GM19463 (cell line): ENCODE data around the gene IL1RL1.
A peak's percentile ranks its signal among the peaks of the same experiment; 100 is the strongest.

Experiments used
- ATAC-seq: cut with Tn5 transposase; IDR thresholded peaks from one replicate; pipeline ENCODE4 v1.9.1; 2021; ENCODE audit warnings: mild to moderate bottlenecking, moderate library complexity; ENCODE audit not compliant: unreplicated experiment

The IL1RL1 gene

DNA sequence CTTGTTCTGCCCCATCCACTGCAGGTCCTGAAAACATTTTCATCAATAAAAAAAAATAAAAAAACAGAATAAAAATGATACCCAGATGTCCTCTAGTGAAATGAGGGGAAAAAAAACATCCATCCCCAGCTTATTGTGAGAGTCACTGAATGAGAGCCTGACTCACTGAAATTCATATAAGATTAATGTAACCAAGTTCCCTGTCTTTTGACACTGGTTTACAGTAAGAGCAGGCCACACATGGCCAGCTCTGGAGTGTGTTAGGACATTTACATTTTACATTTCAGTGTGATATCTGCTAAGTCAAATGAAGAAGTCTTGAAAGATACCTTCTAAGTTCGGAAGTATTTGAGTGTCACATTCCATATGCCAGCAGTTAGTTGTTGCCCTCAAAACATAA, 23.1 kb downstream of the IL1RL1 start:
- ATAC-seq: no peak

DNA sequence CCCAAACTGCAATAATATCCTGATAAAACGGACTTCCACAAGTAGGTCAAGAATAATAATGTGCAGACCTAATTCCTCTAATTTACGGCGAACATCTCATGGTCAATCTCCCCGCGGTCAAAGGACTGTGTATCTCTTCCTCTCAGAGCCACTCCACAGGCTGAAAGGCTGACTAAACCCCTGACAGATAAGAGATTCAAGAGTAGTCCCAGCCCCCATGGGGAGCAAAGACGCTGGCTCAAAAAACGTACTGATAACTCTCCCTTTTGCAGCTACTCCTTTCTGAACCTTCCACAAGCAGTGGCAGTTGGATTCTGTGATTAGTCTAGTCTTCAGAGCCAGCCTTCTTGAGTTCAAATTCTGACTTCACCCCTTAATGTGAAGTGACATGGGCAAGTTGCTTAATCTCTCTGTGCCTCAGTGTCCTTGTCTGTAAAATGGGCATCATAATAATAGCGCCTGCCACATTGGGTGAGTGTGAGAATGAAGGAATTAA, 24.6 kb downstream of the IL1RL1 start:
- ATAC-seq: no peak

DNA sequence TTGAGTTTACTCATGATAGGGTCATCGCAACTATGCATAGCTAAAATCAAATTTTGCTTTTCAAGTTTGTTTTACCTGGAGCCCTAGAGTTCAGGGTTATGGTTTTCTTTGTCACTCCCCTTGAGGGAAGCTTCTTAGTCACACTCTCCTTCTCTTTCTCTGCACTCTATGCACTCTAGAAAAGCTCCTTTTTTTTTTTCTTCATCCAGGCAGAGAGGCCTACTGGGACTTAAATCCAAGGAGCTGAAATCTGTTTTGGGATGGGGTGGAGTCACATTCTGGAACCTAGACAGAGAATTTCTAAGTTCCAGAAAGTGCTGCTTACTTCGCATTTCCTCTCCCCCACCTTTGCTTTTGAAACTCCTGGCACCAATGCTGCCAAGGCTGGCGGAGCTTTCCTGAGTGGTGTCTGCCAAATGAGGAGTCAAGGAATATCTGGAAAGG, 25.2 kb downstream of the IL1RL1 start:
- no peak for ATAC-seq

DNA sequence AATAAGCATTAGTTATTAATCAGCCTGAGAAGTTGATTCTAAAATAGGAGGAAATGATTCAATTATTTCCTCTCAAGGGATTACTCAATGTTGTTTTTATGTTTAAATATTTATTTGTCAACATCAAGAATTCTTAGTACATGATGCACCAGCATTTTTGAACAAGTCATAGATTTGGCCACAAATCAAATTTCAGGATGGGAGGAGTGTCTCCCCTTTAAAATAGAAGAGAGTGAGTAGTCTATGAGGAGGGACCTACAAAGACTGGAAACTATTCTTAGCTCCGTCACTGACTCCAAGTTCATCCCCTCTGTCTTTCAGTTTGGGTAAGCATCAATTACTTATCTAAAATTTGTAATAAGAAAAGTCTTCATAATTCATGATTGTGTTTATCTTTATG, 25.6 kb downstream of the IL1RL1 start:
- ATAC-seq: no peak

DNA sequence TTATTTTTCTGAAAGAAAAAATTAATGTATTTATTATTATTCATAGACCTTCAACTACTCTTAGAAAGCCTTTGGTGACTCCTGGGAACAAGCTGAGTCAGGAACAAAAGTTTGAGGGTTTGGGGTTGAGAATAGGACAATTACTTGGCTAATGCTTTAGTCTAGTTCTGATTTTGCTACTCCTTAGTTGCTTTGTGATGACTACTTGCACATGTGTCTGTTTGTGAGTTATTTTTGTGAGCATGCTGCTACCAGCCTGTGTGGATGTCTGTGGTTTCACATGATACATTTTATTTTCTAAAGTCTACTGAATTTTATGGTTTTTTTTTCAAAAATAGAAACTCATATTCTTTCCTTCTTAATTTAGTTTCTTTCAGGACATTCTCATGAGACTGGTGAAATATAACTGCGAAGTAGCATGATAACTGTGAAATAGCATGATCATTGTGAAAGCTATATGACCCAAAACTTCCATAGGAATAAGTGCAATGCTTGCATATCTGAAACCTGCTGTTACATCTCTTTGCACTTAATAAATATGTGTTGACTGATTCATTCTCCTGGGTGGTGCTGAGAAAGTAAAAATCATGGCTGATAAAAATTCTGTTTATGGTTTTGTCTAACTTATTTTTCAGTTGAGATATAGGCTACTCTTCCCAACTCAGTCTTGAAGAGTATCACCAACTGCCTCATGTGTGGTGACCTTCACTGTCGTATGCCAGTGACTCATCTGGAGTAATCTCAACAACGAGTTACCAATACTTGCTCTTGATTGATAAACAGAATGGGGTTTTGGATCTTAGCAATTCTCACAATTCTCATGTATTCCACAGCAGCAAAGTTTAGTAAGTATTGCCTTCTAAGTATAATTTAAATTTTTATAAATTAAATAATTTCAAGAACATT, 26.4 kb downstream of the IL1RL1 start:
- ATAC-seq: no peak

DNA sequence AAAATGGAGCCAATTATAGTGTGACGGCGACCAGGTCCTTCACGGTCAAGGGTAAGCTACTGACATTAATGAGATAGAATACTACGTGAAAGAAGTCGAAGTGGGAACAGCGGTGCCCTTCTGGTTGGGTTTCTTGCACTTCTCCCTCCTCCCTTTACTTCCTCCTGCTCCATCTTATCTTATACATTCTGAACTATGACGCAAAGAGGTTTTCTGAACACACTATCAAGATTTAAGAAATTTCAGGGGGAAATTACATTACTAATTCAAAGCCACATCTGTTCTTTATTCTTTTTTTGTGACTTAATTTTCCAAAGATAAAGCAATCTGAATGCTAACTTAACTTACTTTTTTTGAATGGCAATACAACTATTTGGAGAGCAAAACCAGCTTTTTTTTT, 29.4 kb downstream of the IL1RL1 start:
- no peak for ATAC-seq

DNA sequence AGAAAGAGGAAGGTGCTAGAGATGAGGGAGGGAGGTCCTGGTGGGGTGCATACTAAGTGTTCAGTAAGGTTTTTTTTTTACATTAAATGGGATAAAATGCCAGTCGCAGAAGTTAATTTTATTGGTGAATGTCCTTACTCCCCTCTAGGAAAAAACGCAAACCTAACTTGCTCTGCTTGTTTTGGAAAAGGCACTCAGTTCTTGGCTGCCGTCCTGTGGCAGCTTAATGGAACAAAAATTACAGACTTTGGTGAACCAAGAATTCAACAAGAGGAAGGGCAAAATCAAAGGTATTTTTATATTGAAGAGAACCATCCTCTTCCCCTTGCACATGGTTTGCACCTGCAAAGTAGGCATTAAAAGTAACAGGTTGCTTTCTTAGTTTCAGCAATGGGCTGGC, 31.5 kb downstream of the IL1RL1 start:
- ATAC-seq: no peak

DNA sequence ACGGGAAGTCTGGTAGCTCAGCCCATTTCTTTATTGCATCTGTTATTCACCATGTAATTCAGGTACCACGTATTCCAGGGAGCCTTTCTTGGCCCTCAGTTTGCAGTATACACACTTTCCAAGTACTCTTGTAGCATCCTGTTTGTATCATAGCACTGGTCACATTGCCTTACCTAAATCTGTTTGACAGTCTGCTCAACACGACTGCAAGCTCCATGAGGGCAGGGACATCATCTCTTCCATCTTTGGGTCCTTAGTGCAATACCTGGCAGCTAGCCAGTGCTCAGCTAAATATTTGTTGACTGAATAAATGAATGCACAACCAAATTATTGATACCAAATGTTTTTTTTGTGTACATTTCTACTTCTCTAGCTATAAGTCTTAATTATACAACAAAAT, 33.0 kb downstream of the IL1RL1 start:
- no peak for ATAC-seq

DNA sequence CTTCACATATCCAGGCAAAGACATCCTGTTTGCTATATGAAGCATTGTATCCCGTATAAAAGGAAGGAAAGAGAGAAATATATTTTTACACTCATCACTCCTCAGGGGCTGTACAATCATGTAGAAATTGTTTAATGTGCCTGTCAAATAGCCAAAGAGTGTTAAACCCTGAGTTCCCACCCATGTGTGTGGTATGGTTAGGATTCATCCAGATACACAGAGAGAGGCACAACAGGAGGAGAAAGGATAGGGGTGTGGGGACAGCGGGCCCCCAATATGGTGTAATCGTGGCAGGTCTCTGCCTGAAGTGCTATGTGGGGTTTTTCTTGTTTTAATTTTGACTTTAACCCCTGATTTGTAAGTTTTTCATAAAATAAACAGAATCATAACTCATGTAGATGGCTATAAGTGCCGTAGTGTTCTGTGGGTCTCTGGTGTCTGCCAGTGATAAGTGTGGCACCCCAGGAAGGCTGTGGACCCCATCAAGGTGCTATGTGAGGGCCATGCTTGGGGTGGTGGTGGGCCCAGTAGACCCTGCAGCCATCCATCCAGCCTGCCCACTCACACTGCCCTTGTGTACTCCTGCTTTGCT, 34.1 kb downstream of the IL1RL1 start:
- ATAC-seq: no peak

DNA sequence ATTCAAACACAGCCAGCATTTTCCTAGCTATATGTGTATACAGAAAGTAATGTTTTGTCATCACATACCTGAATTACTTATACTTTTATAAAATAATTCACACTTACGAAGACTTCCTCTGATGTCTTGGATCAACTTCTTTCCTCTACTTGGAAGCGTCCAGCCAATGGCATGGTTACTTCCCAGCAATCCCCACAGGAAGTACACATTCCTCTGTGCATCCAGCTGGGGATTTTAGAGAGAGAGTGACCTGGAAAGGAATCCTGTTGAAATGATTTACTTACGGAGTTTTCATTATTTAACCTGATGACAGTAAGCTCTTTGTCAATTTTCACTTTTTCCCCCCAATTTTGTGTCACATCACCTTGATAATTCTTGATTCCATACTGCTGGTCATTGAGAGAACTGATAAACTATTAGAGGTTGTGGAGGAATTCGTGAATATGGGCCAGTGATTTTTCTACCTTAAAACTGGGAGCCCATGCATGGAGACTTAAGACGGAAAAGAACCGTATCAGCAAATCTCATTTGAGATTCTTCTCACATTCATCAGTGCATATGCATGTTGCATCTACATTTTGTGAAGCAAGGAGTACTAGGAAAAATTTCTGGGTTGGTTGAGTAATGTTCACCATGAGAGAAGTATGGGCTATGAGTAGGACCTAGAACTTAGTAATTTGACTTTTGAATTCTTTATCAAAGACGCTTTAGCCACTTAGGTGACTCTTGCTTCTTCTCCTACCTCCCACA, 35.2 kb downstream of the IL1RL1 start:
- ATAC-seq: no peak

DNA sequence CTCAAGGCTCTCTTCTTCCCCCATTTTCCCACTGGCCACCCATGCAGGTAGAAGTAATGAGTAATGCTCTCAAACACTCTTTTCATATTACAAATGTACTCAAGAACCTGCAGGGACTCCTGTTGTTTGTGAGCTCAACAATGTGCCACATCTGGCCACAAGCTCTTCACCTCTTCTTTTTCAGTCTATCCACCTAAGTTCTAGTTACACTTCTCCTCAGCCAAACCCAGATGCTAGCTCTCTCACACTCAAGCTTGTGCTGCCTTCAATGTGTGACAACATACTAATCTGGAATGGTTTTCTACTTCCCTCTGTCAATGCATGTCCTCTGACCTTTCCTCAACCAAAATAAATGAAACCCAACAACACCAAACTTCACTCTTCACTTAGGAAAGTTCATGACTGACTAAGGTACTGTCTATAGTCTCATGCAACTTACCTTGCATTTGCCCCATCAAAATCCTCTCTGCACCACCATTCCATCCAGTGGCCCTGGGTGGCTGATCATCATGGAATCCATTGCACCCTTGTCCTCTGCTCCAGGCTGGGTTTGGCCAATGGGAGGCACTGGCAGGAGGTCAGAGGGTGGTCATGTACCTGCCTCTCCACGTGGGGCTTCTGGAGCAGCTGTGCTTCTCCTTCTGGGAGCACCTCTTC, 38.9 kb downstream of the IL1RL1 start:
- no peak for ATAC-seq

DNA sequence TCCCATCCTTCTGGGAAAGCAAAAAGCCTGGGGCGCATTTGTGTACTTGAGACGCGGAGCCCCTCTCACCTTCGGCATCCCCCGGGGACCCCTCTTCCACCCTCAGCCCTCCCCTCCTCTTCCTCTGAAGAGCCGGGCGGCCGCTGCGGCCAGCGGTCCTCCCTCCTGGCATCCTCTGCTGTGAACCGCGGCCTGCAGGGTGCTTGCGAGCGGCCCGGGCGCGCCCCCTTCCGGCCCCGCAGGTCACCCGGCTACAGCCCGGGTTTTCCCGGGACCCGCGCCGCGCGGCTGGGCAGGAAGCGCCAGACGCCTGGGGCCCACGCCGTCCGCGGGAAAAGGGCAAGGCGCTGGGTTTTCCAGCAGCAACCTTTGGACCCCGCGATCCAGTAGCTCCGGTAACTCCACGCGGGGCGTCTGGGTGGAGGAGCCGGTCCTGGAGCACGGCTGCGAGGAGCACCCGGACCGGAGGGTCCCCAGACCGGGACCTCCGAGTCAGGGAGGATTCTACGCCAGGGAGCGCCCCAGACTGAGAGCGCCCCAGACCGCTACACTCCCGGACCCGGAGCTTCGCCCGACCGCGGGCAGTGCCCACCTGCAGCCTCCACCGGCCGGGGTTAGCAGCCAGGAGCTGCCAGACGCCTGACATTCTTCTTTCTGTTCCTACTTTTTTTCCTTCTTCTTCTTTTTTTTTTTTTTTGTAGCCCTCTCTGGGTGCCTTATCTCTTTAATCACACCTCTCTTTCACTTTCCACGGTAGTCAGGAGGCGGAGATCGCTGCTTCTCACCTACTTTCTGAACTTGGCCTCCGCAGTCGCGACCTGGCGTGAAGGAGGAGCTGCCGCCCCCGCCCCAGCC, 44.4 kb downstream of the IL1RL1 start, which contains the start of gene IL18R1:
TSS of gene IL18R1 (plus strand) at position 271 of the 855 bp plus-strand sequence. CDS start 6,865 bp downstream, outside the sequence.
- ATAC-seq: peak; percentile 95

DNA sequence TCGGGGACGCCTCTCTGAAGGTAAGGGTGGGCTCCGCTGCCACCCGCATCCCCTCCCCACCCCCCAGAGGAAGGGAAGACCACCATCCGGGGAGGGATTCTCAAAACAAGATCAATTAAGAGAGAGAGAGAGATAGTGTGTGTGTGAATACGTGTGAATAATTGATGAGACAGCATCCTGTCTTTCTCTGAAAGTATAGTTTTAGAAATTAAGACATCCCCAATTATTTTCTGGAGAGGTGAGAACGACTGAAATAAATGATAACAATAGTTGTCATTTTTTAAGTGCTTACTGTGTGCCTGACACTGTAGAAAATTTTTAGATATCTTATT, 45.0 kb downstream of the IL1RL1 start:
- ATAC-seq: no peak

DNA sequence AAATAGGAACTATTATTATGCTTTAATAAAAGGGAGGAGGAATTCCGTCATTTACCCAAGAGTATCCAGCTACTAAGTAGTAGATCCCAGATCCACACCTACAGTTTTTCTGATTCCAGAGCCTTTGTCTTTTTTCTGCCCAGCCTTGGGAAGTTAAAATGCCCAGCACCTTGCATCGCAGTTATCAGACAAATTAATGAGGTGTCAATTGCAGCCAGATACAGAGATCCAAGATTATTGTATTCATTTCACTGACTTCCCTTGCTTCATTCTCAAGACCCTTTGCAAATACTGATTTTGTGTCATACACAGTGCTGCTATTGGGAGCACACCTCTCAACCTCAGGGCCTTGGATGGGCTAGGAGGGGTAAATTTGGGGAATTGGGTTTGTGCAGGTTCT, 45.4 kb downstream of the IL1RL1 start:
- no peak for ATAC-seq

DNA sequence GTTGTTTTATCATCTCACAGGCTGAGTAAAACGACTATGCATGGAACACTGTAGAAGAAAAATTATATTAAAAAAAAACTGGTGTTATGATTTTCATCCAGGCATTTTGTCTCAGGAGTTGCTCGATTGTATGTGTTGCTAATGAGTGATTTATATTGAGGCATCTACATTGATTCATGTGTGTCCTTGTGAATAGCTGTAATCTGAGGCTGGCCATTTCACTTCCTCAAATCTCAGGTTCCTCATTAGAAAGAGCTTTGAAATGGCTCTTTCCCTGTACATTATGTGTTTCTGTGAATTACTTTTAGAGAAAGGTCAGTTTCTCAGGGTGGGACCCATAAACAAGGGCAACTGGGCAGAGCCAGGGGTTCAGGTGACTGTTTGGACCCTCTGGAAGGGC, 46.6 kb downstream of the IL1RL1 start:
- no peak for ATAC-seq

DNA sequence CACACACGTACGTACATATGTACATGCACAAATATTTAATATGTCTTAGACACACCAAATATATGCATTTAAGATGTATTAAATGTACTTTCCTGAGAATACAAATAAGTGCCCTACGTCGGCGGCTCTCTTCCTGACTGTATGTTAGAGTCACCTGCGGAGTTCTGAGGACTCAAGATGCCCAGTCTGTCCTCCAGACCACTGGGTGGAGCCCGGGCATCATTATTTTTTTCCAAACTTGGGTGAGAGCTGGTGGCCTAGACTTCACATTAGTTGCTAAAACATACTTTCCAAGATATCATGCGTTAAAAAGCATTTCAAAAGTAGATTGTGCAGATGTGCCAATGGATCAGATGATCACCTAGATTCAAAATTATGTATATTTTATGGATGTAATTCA, 47.1 kb downstream of the IL1RL1 start:
- no peak for ATAC-seq

DNA sequence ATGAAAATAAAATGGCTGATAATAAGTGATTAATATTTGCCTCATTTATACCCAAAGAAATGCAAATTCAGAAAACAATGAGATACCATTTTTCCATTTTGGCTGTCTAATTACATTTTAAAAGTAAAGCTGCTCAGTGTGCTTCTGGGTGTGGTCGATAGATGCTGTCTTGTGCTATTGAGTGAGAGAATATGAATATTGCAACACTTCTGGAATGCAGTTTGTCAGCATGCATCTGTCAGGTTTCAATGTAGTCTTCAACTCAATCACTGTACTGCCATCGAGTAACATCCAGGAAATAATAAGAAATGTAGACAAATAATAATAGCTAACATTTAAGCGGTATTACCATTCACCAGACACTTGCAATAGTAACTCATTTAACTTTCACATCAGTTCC, 48.2 kb downstream of the IL1RL1 start:
- no peak for ATAC-seq

DNA sequence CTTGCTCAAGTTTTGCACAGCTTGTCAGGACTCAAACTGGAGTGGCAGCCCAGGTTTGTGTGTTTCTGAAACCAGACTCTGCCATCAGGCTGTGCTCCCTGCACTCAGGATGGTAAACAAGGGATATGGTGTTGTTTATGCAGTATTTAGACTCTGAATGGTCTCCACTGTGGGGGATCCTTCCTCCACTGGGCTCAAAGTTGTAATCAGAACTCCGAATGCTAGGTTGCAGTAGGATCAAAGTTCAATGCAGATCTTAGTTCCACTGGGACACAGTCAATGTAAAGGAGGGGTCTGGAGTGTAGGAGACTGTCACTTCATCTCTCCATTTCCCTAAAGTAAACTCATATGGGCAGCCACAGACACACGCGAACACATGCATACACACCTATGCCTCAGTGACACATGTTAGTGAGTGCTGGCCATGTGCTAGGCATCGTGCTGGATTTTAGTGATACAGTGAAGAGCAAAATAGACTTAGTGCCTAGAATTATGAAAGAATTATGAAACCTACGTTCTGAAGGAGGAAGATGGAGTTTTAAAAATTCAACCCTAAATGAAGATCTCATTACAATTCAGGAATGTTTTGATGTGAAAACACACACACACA, 50.4 kb downstream of the IL1RL1 start:
- no peak for ATAC-seq

DNA sequence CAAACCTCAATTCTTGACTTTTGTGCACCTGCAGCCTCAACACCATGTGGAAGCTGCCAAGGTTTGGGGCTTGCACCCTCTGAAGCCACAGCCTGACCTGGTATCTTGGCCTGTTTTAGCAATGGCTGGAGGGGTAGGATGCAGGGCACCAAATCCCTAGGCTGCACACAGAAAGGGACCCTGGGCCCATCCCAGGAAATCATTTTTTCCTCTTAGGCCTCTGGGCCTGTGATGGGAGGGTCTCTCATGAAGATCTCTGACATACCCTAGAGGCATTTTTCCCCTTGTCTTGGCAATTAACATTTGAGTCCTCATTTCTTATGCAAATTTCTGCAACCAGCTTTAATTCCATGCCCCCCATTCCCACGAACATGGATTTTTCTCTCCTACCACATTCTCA, 54.4 kb downstream of the IL1RL1 start:
- ATAC-seq: no peak
